Transverse colon (tissue), 3 donors: ENCODE results near the gene CCDC34.

Source experiments
- EP300 ChIP-seq: sonication (generic); formaldehyde crosslinking; IDR thresholded peaks from one replicate; pipeline ENCODE4 v1.6.1; 2017; ENCODE audit warnings: antibody characterized with exemption, low read depth
- TF ChIP-seq, protein P1 (sequence below), 5 experiments: fragments of 200-600 bp in 3 of 5; fragments of 450-650 bp in 2 of 5; sonication (generic) in 3 of 5; IDR thresholded peaks; 1 replicate in 2 of 5; 2 replicates in 3 of 5; pipeline ENCODE4 v1.5.1; 2016 to 2017; ENCODE audit warnings: antibody characterized with exemption in 5 of 5, inconsistent platforms in 3 of 5, mild to moderate bottlenecking in 2 of 5, moderate library complexity in 1 of 5

DNA sequence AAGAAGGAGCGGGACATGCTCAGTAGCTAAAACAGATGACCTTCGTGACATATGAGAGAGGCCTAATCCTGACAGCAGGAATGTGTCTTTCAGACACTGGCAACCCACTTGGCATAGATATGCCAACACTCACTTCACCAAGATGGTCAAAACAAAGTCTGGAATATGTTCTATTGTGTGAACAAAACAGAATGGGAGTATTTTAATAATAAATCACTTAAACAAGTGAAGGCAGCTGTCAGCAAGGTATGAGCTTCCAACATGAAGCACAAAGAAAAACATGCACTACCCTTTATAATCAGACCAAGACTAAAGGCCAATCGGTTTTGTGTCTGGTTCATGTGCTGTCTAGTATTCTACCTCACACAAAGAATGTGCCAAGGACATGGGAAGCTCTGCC lies 23.1 kb downstream of the CCDC34 start:
- TF ChIP-seq, protein P1, sequence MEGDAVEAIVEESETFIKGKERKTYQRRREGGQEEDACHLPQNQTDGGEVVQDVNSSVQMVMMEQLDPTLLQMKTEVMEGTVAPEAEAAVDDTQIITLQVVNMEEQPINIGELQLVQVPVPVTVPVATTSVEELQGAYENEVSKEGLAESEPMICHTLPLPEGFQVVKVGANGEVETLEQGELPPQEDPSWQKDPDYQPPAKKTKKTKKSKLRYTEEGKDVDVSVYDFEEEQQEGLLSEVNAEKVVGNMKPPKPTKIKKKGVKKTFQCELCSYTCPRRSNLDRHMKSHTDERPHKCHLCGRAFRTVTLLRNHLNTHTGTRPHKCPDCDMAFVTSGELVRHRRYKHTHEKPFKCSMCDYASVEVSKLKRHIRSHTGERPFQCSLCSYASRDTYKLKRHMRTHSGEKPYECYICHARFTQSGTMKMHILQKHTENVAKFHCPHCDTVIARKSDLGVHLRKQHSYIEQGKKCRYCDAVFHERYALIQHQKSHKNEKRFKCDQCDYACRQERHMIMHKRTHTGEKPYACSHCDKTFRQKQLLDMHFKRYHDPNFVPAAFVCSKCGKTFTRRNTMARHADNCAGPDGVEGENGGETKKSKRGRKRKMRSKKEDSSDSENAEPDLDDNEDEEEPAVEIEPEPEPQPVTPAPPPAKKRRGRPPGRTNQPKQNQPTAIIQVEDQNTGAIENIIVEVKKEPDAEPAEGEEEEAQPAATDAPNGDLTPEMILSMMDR (IDR thresholded peaks at IDR 0.05), result no peak
- TF ChIP-seq EP300, result no peak
